Measurements from ENCODE around the gene ATP6V0C. TPM values are rescaled to one million over a fixed set of nuclear protein-coding genes. Genes with fewer than 3 reads are reported as not detected.
A peak's percentile ranks its signal among the peaks of the same experiment; 100 is the strongest.

ATP6V0C gene
- total and polyA plus RNA-seq, 2 of the 13 experiments (the other 11 are each of a cell fraction or from before 2014, with no cell fraction given), result 10.4 to 20.1 TPM

- no peak for TF ChIP-seq ZNF547 (CRISPR knock-in tag; IDR thresholded peaks at IDR 0.05)
- no peak for TF ChIP-seq SIN3B (IDR thresholded peaks at IDR 0.05; ENCODE audit: low read length)
- TF ChIP-seq KDM1A (CRISPR knock-in tag; IDR thresholded peaks at IDR 0.05), result no peak
- TF ChIP-seq CREBL2 (CRISPR knock-in tag; IDR thresholded peaks at IDR 0.05; ENCODE audit: borderline replicate concordance), result no peak
- TF ChIP-seq RFXAP (CRISPR knock-in tag; IDR thresholded peaks at IDR 0.05; ENCODE audit: borderline replicate concordance), result peak; percentile 70; the same call in 1 of the 2 replicates
- TF ChIP-seq, protein P1, sequence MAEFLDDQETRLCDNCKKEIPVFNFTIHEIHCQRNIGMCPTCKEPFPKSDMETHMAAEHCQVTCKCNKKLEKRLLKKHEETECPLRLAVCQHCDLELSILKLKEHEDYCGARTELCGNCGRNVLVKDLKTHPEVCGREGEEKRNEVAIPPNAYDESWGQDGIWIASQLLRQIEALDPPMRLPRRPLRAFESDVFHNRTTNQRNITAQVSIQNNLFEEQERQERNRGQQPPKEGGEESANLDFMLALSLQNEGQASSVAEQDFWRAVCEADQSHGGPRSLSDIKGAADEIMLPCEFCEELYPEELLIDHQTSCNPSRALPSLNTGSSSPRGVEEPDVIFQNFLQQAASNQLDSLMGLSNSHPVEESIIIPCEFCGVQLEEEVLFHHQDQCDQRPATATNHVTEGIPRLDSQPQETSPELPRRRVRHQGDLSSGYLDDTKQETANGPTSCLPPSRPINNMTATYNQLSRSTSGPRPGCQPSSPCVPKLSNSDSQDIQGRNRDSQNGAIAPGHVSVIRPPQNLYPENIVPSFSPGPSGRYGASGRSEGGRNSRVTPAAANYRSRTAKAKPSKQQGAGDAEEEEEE (CRISPR knock-in tag; IDR thresholded peaks at IDR 0.05; ENCODE audit: borderline replicate concordance), result no peak
- TF ChIP-seq HINFP (CRISPR knock-in tag; IDR thresholded peaks at IDR 0.05; ENCODE audit: low read depth), result 0 out of 2 replicates have a peak, but pooled peaks have one; percentile 38
- TF ChIP-seq NFRKB (IDR thresholded peaks at IDR 0.05), result no peak
- TF ChIP-seq ZSCAN5A (CRISPR knock-in tag; IDR thresholded peaks at IDR 0.05; ENCODE audit: borderline replicate concordance), result no peak
- TF ChIP-seq YEATS2 (CRISPR knock-in tag; IDR thresholded peaks at IDR 0.05; ENCODE audit: borderline replicate concordance), result 0 out of 2 replicates have a peak, but pooled peaks have one; percentile 58
- TF ChIP-seq ZNF496 (CRISPR knock-in tag; IDR thresholded peaks at IDR 0.05; ENCODE audit: insufficient replicate concordance), result no peak
- no peak for TF ChIP-seq AHR (CRISPR knock-in tag; IDR thresholded peaks at IDR 0.05)
- no peak for TF ChIP-seq SRY (CRISPR knock-in tag; IDR thresholded peaks at IDR 0.05)
- TF ChIP-seq ZFP82 (CRISPR knock-in tag; IDR thresholded peaks at IDR 0.05; ENCODE audit: borderline replicate concordance), result peak; percentile 72; the same call in 1 of the 2 replicates
- TF ChIP-seq, protein P2, sequence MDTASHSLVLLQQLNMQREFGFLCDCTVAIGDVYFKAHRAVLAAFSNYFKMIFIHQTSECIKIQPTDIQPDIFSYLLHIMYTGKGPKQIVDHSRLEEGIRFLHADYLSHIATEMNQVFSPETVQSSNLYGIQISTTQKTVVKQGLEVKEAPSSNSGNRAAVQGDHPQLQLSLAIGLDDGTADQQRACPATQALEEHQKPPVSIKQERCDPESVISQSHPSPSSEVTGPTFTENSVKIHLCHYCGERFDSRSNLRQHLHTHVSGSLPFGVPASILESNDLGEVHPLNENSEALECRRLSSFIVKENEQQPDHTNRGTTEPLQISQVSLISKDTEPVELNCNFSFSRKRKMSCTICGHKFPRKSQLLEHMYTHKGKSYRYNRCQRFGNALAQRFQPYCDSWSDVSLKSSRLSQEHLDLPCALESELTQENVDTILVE (CRISPR knock-in tag; IDR thresholded peaks at IDR 0.05), result peak; percentile 65
- TF ChIP-seq, protein P3, sequence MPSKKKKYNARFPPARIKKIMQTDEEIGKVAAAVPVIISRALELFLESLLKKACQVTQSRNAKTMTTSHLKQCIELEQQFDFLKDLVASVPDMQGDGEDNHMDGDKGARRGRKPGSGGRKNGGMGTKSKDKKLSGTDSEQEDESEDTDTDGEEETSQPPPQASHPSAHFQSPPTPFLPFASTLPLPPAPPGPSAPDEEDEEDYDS (CRISPR knock-in tag; IDR thresholded peaks at IDR 0.05), result no peak; the same call in 1 of the 2 replicates
- TF ChIP-seq SAFB2 (CRISPR knock-in tag; IDR thresholded peaks at IDR 0.05; ENCODE audit: borderline replicate concordance, low read depth), result no peak
- peak; percentile 75 for TF ChIP-seq IRF2 (CRISPR knock-in tag; IDR thresholded peaks at IDR 0.05)
- no peak for TF ChIP-seq NFYB (CRISPR knock-in tag; IDR thresholded peaks at IDR 0.05)
- no peak for TF ChIP-seq ZNF207 (IDR thresholded peaks at IDR 0.05; ENCODE audit: borderline replicate concordance)
- TF ChIP-seq, protein P4, sequence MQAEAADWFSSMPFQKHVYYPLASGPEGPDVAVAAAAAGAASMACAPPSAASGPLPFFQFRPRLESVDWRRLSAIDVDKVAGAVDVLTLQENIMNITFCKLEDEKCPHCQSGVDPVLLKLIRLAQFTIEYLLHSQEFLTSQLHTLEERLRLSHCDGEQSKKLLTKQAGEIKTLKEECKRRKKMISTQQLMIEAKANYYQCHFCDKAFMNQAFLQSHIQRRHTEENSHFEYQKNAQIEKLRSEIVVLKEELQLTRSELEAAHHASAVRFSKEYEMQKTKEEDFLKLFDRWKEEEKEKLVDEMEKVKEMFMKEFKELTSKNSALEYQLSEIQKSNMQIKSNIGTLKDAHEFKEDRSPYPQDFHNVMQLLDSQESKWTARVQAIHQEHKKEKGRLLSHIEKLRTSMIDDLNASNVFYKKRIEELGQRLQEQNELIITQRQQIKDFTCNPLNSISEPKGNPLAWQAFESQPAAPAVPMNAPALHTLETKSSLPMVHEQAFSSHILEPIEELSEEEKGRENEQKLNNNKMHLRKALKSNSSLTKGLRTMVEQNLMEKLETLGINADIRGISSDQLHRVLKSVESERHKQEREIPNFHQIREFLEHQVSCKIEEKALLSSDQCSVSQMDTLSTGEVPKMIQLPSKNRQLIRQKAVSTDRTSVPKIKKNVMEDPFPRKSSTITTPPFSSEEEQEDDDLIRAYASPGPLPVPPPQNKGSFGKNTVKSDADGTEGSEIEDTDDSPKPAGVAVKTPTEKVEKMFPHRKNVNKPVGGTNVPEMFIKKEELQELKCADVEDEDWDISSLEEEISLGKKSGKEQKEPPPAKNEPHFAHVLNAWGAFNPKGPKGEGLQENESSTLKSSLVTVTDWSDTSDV (CRISPR knock-in tag; IDR thresholded peaks at IDR 0.05), result no peak
Measured at GRCh38 chr16:2484898-2485508, 28.7 kb upstream of the ATP6V0C start (continued).
